ENCODE results near the gene ICOS. TPM values are rescaled to one million over a fixed set of nuclear protein-coding genes. Genes with fewer than 3 reads are reported as not detected.

The ICOS gene
- total RNA-seq, 1 experiment from 2014 or later: 0.18 TPM

GRCh38 chr2:203973676-203974075 lies 37.1 kb downstream of the ICOS start:
- Histone ChIP-seq H3K4me1 (ENCODE audit: control insufficient read depth, insufficient read depth, low read length) (no peaks in the 10 kb centered on the region), H3K4me3 (ENCODE audit: low read depth in 2 of 2, low read length in 2 of 2) (no peak overlapping the region), H3K27me3 (ENCODE audit: control insufficient read depth, insufficient read depth, low read length) (peaks cover 6% of the 10 kb centered on the region; the same call in 1 of the 2 replicates), H3K9me3 (ENCODE audit: control insufficient read depth, insufficient read depth, low read depth, low read length) (no peaks in the 10 kb centered on the region), H3K27ac (ENCODE audit: low read length) (no peak overlapping the region), H3K36me3 (ENCODE audit: control insufficient read depth, insufficient read depth, low read length) (no peaks in the 10 kb centered on the region)
- in situ Hi-C loops (cut with HindIII; ENCODE audit: low pct_unique_long_range_greater_than_20kb, low sequenced_read_pairs) (no loop called here), intact Hi-C loops (cut with micrococcal nuclease; ENCODE audit: unreplicated experiment) (no loop called here)
- no TSS peak for BruUV-seq (replicated peaks)
- ChIA-PET POLR2A (no interaction called here), CTCF (no interaction called here)
- no peak for ATAC-seq
- DNase-seq (ENCODE audit: low read depth, low spot score): no peak
- TF ChIP-seq POLR2AphosphoS5 (IDR thresholded peaks at IDR 0.05; ENCODE audit: low read depth, low read length) (no peak), TCF7L2 (IDR thresholded peaks at IDR 0.05; ENCODE audit: low read depth, low read length) (no peak), REST (IDR thresholded peaks at IDR 0.05; ENCODE audit: insufficient read depth in 1 of 2, low read depth in 2 of 2, low read length in 1 of 2) (no peak), SIN3A (IDR thresholded peaks at IDR 0.05; ENCODE audit: borderline replicate concordance, insufficient read depth, low read depth, low read length) (no peak)
- TF ChIP-seq, protein P1, sequence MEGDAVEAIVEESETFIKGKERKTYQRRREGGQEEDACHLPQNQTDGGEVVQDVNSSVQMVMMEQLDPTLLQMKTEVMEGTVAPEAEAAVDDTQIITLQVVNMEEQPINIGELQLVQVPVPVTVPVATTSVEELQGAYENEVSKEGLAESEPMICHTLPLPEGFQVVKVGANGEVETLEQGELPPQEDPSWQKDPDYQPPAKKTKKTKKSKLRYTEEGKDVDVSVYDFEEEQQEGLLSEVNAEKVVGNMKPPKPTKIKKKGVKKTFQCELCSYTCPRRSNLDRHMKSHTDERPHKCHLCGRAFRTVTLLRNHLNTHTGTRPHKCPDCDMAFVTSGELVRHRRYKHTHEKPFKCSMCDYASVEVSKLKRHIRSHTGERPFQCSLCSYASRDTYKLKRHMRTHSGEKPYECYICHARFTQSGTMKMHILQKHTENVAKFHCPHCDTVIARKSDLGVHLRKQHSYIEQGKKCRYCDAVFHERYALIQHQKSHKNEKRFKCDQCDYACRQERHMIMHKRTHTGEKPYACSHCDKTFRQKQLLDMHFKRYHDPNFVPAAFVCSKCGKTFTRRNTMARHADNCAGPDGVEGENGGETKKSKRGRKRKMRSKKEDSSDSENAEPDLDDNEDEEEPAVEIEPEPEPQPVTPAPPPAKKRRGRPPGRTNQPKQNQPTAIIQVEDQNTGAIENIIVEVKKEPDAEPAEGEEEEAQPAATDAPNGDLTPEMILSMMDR (IDR thresholded peaks at IDR 0.05): no peak

DNA sequence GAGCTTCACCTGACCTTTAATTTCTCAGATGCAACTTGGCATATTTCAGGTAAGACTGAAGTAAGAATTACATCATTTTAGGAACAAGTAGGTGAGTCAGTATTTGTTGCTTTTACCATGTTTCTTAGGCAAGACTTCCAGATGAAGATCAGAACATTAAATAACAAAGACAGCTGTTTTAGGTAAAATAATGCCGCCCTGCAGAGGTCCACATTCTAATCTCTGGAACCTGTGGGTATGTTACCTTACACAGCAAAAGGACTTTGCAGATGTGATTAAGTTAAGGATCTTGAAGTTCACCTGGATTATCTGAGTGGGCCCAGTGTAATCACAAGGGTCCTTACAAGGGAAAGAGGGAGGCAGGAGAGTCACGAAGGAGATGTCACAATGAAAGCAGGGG lies 39.3 kb downstream of the ICOS start:
- Histone ChIP-seq H3K36me3 (ENCODE audit: control insufficient read depth, insufficient read depth, low read length) (no peaks in the 10 kb centered on the region), H3K9me3 (ENCODE audit: control insufficient read depth, insufficient read depth, low read depth, low read length) (no peaks in the 10 kb centered on the region), H3K4me3 (ENCODE audit: low read depth in 2 of 2, low read length in 2 of 2) (no peak overlapping the region), H3K27me3 (ENCODE audit: control insufficient read depth, insufficient read depth, low read length) (0 out of 2 replicates have a peak, but pooled peaks cover 6% of the 10 kb centered on the region), H3K27ac (ENCODE audit: low read length) (no peak overlapping the region), H3K4me1 (ENCODE audit: control insufficient read depth, insufficient read depth, low read length) (no peaks in the 10 kb centered on the region)
- ATAC-seq: no peak
- TF ChIP-seq REST (IDR thresholded peaks at IDR 0.05; ENCODE audit: insufficient read depth in 1 of 2, low read depth in 2 of 2, low read length in 1 of 2) (no peak), POLR2AphosphoS5 (IDR thresholded peaks at IDR 0.05; ENCODE audit: low read depth, low read length) (no peak), SIN3A (IDR thresholded peaks at IDR 0.05; ENCODE audit: borderline replicate concordance, insufficient read depth, low read depth, low read length) (no peak), TCF7L2 (IDR thresholded peaks at IDR 0.05; ENCODE audit: low read depth, low read length) (no peak)
- TF ChIP-seq, protein P1 (IDR thresholded peaks at IDR 0.05): no peak
- intact Hi-C loops (cut with micrococcal nuclease; ENCODE audit: unreplicated experiment) (no loop called here), in situ Hi-C loops (cut with HindIII; ENCODE audit: low pct_unique_long_range_greater_than_20kb, low sequenced_read_pairs) (no loop called here)
- BruUV-seq (replicated peaks): no TSS peak
- no peak for DNase-seq (ENCODE audit: low read depth, low spot score)
- POLR2A ChIA-PET: no interaction called here
- CTCF ChIA-PET: no interaction called here
